HG03196 (cell line): ENCODE data around the gene MAN2A2.

ENCODE experiments used
- ATAC-seq: cut with Tn5 transposase; IDR thresholded peaks from one replicate; pipeline ENCODE4 v1.9.1; 2021; ENCODE audit not compliant: unreplicated experiment

The MAN2A2 gene

GRCh38 chr15:90902840-90903732 lies at the start of gene MAN2A2:
Gene MAN2A2 (plus strand): TSS chr15:90903302. CDS start chr15:90904208, 906 bp downstream.
- ATAC-seq = peak; percentile 63

GRCh38 chr15:90855139-90855538 lies 48.0 kb upstream of the MAN2A2 start:
- no peak for ATAC-seq

GRCh38 chr15:90857337-90857736 lies 45.8 kb upstream of the MAN2A2 start:
- no peak for ATAC-seq

GRCh38 chr15:90857883-90858443 lies 45.1 kb upstream of the MAN2A2 start:
- no peak for ATAC-seq

GRCh38 chr15:90859234-90860131 lies 43.6 kb upstream of the MAN2A2 start:
- ATAC-seq = no peak

- no peak for ATAC-seq
Measured at GRCh38 chr15:90860450-90860849, 42.7 kb upstream of the MAN2A2 start.

- ATAC-seq = no peak
Measured at GRCh38 chr15:90860942-90861675, 42.0 kb upstream of the MAN2A2 start.

GRCh38 chr15:90862487-90862886 lies 40.6 kb upstream of the MAN2A2 start:
- ATAC-seq = no peak

GRCh38 chr15:90862964-90863778 lies 39.9 kb upstream of the MAN2A2 start:
- ATAC-seq = no peak

- ATAC-seq = no peak
Measured at GRCh38 chr15:90863987-90864386, 39.1 kb upstream of the MAN2A2 start.

GRCh38 chr15:90864507-90864906 lies 38.6 kb upstream of the MAN2A2 start:
- no peak for ATAC-seq

- ATAC-seq = no peak
Measured at GRCh38 chr15:90865702-90866101, 37.4 kb upstream of the MAN2A2 start.

- ATAC-seq = no peak
Measured at GRCh38 chr15:90866161-90866715, 36.9 kb upstream of the MAN2A2 start.

GRCh38 chr15:90866800-90867199 lies 36.3 kb upstream of the MAN2A2 start:
- ATAC-seq = no peak

- no peak for ATAC-seq
Measured at GRCh38 chr15:90868261-90868689, 34.8 kb upstream of the MAN2A2 start, which contains the start of gene FURIN. Gene FURIN (plus strand): TSS chr15:90868588. CDS start chr15:90875741, 7,153 bp downstream.

- ATAC-seq = no peak
Measured at GRCh38 chr15:90869140-90869541, 34.0 kb upstream of the MAN2A2 start.

- no peak for ATAC-seq
Measured at GRCh38 chr15:90869601-90870353, 33.3 kb upstream of the MAN2A2 start.

GRCh38 chr15:90870354-90871138 lies 32.6 kb upstream of the MAN2A2 start:
- no peak for ATAC-seq
